HCT116 (cell line): ENCODE measurements around the gene NUDT13. TPM values are rescaled to one million over a fixed set of nuclear protein-coding genes. Genes with fewer than 3 reads are reported as not detected.

Experiments used
- ATAC-seq: fragments of 200-7000 bp; cut with Tn5 transposase; 2 replicates; pipeline ENCODE4 v1.9.1; 2020; ENCODE audit warnings: mild to moderate bottlenecking, moderate library complexity
- BruUV-seq: library from RNA; stranded (reverse); fragments of 400-500 nt; replicated peaks from 2 replicates; lab custom pipeline; 2021; lab: Mats Ljungman, UMichigan
- CTCF ChIA-PET: fragments of 300-600 bp; sonication (Branson Sonifier 250); formaldehyde crosslinking; loops from one replicate; lab custom pipeline; 2021; ENCODE audit warnings: antibody characterized with exemption; lab: Charles Lee
- POLR2A ChIA-PET: fragments of 300-600, 350-600 bp; sonication (Branson Sonifier 250); formaldehyde crosslinking; loops from one replicate; lab custom pipeline; 2021; ENCODE audit warnings: antibody characterized with exemption; lab: Charles Lee
- RAD21 ChIA-PET, 2 experiments: fragments of 300-600 bp; sonication (Branson Sonifier 250); formaldehyde crosslinking; loops; one replicate each; lab custom pipeline; 2023; ENCODE audit warnings: low total read pairs in 2 of 2; ENCODE audit not compliant: uncharacterized antibody in 2 of 2, unreplicated experiment in 2 of 2, low non-redundant PET in 1 of 2; lab: Charles Lee
- DNase-seq: peaks from one replicate; pipeline ENCODE4 v3.0.0-alpha.2; 2010; ENCODE audit warnings: low read depth, low spot score
- H2AFZ ChIP-seq: fragments of 200-600 bp; shearing (Covaris generic), sonication (generic); 2 replicates; pipeline ENCODE4 v1.6.1; 2017; ENCODE audit warnings: low read depth, mixed run types, mixed read lengths, antibody characterized with exemption, low read length; ENCODE audit not compliant: poor library complexity, severe bottlenecking
- H3K27ac ChIP-seq: 2 replicates; pipeline ENCODE4 v1.5.1; 2012; ENCODE audit warnings: low read depth, low read length
- H3K27me3 ChIP-seq: fragments of 200-600 bp; sonication (generic); 2 replicates; pipeline ENCODE4 v1.6.1; 2016; ENCODE audit warnings: mixed run types, low read length, mixed read lengths; ENCODE audit not compliant: insufficient read depth
- H3K36me3 ChIP-seq, 2 experiments: fragments of 200-500 bp in 1 of 2; fragments of 200-600 bp in 1 of 2; sonication (Bioruptor generic) in 1 of 2; sonication (generic) in 1 of 2; 2 replicates each; pipeline versions ENCODE4 v1.5.1 to v1.6.1; 2014 to 2016; ENCODE audit warnings: low read length in 2 of 2, inconsistent platforms in 1 of 2, mixed read lengths in 1 of 2, mixed run types in 1 of 2; ENCODE audit not compliant: insufficient read depth in 2 of 2, control insufficient read depth in 1 of 2
- H3K4me1 ChIP-seq, 2 experiments: fragments of 200-600 bp in 1 of 2; sonication (generic) in 1 of 2; 2 replicates each; pipeline versions ENCODE4 v1.5.1 to v1.6.1; 2012 to 2017; ENCODE audit warnings: low read length in 2 of 2, inconsistent platforms in 1 of 2, mild to moderate bottlenecking in 1 of 2, mixed read lengths in 1 of 2, mixed run types in 1 of 2, moderate library complexity in 1 of 2; ENCODE audit not compliant: insufficient read depth in 2 of 2, control insufficient read depth in 1 of 2
- H3K4me2 ChIP-seq: fragments of 200-600 bp; sonication (generic); 2 replicates; pipeline ENCODE4 v1.6.1; 2017; ENCODE audit warnings: mixed run types, low read length, mixed read lengths
- H3K4me3 ChIP-seq, 2 experiments: fragments of 200-600 bp in 1 of 2; sonication (generic) in 1 of 2; replicated peaks in 1 of 2; 2 replicates each; pipeline ENCODE4 v1.5.1; 2011 to 2016; ENCODE audit warnings: low read length in 2 of 2, control low read depth in 1 of 2, low read depth in 1 of 2, mild to moderate bottlenecking in 1 of 2, mixed read lengths in 1 of 2, mixed run types in 1 of 2
- H3K79me2 ChIP-seq: fragments of 200-600 bp; sonication (generic); 2 replicates; pipeline ENCODE4 v1.6.1; 2017; ENCODE audit warnings: mild to moderate bottlenecking, mixed run types, low read length, moderate library complexity, mixed read lengths; ENCODE audit not compliant: insufficient read depth
- H3K9ac ChIP-seq: fragments of 200-600 bp; sonication (generic); 2 replicates; pipeline ENCODE4 v1.6.1; 2016; ENCODE audit warnings: low read length, mixed read lengths
- H3K9me2 ChIP-seq: fragments of 200-600 bp; sonication (generic), shearing (Covaris generic); 2 replicates; pipeline ENCODE4 v1.6.1; 2017; ENCODE audit warnings: mixed run types, mild to moderate bottlenecking, moderate library complexity; ENCODE audit not compliant: insufficient read depth
- H3K9me3 ChIP-seq, 2 experiments: fragments of 200-500 bp in 1 of 2; fragments of 200-600 bp in 1 of 2; sonication (Bioruptor generic) in 1 of 2; sonication (generic) in 1 of 2; 2 replicates each; pipeline ENCODE4 v1.6.1; 2014 to 2017; ENCODE audit warnings: low read length in 2 of 2, mixed read lengths in 2 of 2, inconsistent platforms in 1 of 2, low read depth in 1 of 2, mild to moderate bottlenecking in 1 of 2, mixed run types in 1 of 2, moderate library complexity in 1 of 2; ENCODE audit not compliant: control insufficient read depth in 1 of 2, insufficient read depth in 1 of 2
- H4K20me1 ChIP-seq: fragments of 200-600 bp; sonication (generic), shearing (Covaris generic); 2 replicates; pipeline ENCODE4 v1.6.1; 2017; ENCODE audit warnings: mixed run types, mild to moderate bottlenecking, moderate library complexity; ENCODE audit not compliant: insufficient read depth
- ATF3 ChIP-seq: IDR thresholded peaks from 2 replicates; pipeline ENCODE4 v1.6.1; 2012
- CTCF ChIP-seq, 3 experiments: fragments of 200-600 bp in 1 of 3; sonication (generic) in 1 of 3; IDR thresholded peaks in 2 of 3; conservative IDR thresholded peaks in 1 of 3; 2 replicates each; pipeline ENCODE4 v1.5.1; 2012 to 2017; ENCODE audit warnings: low read depth in 2 of 3, low read length in 2 of 3, antibody characterized with exemption in 1 of 3, borderline replicate concordance in 1 of 3, control low read depth in 1 of 3, mild to moderate bottlenecking in 1 of 3, mixed read lengths in 1 of 3, mixed run types in 1 of 3, moderate library complexity in 1 of 3; ENCODE audit not compliant: insufficient read depth in 1 of 3
- EGR1 ChIP-seq: IDR thresholded peaks from 2 replicates; pipeline ENCODE4 v1.6.1; 2012; ENCODE audit warnings: low read depth
- EZH2phosphoT487 ChIP-seq: fragments of 200-600 bp; IDR thresholded peaks from 2 replicates; pipeline ENCODE4 v1.6.1; 2018; ENCODE audit warnings: antibody characterized with exemption, borderline replicate concordance
- MAX ChIP-seq: IDR thresholded peaks from 2 replicates; pipeline ENCODE4 v1.6.1; 2012
- RAD21 ChIP-seq: IDR thresholded peaks from 2 replicates; pipeline ENCODE4 v1.6.1; 2012; ENCODE audit warnings: low read depth, mild to moderate bottlenecking
- intact Hi-C: fragments of 100-400 bp; cut with micrococcal nuclease; formaldehyde crosslinking; loops from 2 replicates; pipeline ENCODE4 v1.10.0; 2022
- total RNA-seq: library from RNA; stranded (reverse); gene quantifications from one replicate; pipeline ENCODE4 v1.2.1, GENCODE V29; 2021; ENCODE audit not compliant: unreplicated experiment

The NUDT13 gene
- total RNA-seq, 1 experiment from 2014 or later: 1.2 TPM

- Histone ChIP-seq H3K4me2 (peak overlapping the region; percentile 93), H3K27ac (no peak overlapping the region), H3K9ac (peak overlapping the region; percentile 86; the same call in 1 of the 2 replicates), H3K79me2 (peaks cover 71% of the 10 kb centered on the region), H2AFZ (no peak overlapping the region), H3K9me2 (no peaks in the 10 kb centered on the region), H3K36me3 (no peaks in the 10 kb centered on the region), H3K4me1 (peaks cover 13 to 23% of the 10 kb centered on the region in 2 experiments; a peak in 3 of 4 replicates), H3K27me3 (no peaks in the 10 kb centered on the region), H4K20me1 (no peaks in the 10 kb centered on the region; the same call in 1 of the 2 replicates), H3K4me3 (peak overlapping the region in 1 of 2 experiments; percentile 81; a peak in 3 of 4 replicates), H3K9me3 (no peaks in the 10 kb centered on the region)
- TF ChIP-seq EZH2phosphoT487: no peak
- no peak for TF ChIP-seq ATF3
- TF ChIP-seq RAD21: no peak
- intact Hi-C loops: no loop called here
- POLR2A ChIA-PET: interaction anchor here (0.5 to 1.4 kb wide), 5 partner anchors 19 to 775 kb away, joined by 3 read pairs; no protein-coding TSS in a partner anchor
- CTCF ChIA-PET: no interaction called here
- ATAC-seq: no peak
- RAD21 ChIA-PET: no interaction called here
- no peak for DNase-seq
- no TSS peak for BruUV-seq
Measured at GRCh38 chr10:73093922-73094850, 16.1 kb upstream of the NUDT13 start.

GRCh38 chr10:73094986-73095480 lies 15.2 kb upstream of the NUDT13 start:
- intact Hi-C loops: no loop called here
- Histone ChIP-seq H4K20me1 (no peaks in the 10 kb centered on the region; the same call in 1 of the 2 replicates), H3K79me2 (peaks cover 62% of the 10 kb centered on the region), H3K9me3 (no peaks in the 10 kb centered on the region), H3K9ac (peak overlapping the region; percentile 86), H3K36me3 (no peaks in the 10 kb centered on the region), H3K9me2 (no peaks in the 10 kb centered on the region), H3K27me3 (no peaks in the 10 kb centered on the region), H2AFZ (no peak overlapping the region), H3K4me1 (peaks cover 13 to 23% of the 10 kb centered on the region in 2 experiments; a peak in 3 of 4 replicates), H3K4me3 (peak overlapping the region; percentile 81 to 91), H3K27ac (peak overlapping the region; percentile 82; the same call in 1 of the 2 replicates), H3K4me2 (peak overlapping the region; percentile 93)
- ChIA-PET CTCF (no interaction called here), POLR2A (interaction anchor here (0.5 to 1.4 kb wide), 5 partner anchors 19 to 776 kb away, joined by 3 read pairs; no protein-coding TSS in a partner anchor), RAD21 (no interaction called here)
- DNase-seq (no peak), ATAC-seq (no peak)
- TF ChIP-seq CTCF (IDR thresholded peaks at IDR 0.05 in 2 of 3, conservative IDR thresholded peaks at IDR 0.05 in 1 of 3; ENCODE audit: borderline replicate concordance in 1 of 3, insufficient read depth in 1 of 3, low read depth in 2 of 3, low read length in 2 of 3): no peak
- no peak for TF ChIP-seq EGR1
- no peak for TF ChIP-seq RAD21
- no peak for TF ChIP-seq MAX
- no TSS peak for BruUV-seq
